ENCODE measurements around the gene R3HDML. TPM values are rescaled to one million over a fixed set of nuclear protein-coding genes. Genes with fewer than 3 reads are reported as not detected.
A peak's percentile ranks its signal among the peaks of the same experiment; 100 is the strongest.

R3HDML gene
- total RNA-seq (2016; rRNA removed; fragmentation: Illumina TruSeq; extraction: Trizol), result not detected in 2 replicates
- not detected in 2 replicates for total RNA-seq (2016; cell fraction: cytosol; rRNA removed; fragmentation: Illumina TruSeq; extraction: Trizol; ENCODE audit: low read depth)
- not detected in 2 replicates for total RNA-seq (2016; cell fraction: insoluble cytoplasmic fraction; rRNA removed; fragmentation: Illumina TruSeq; extraction: Trizol)
- total RNA-seq (2016; cell fraction: membrane; rRNA removed; fragmentation: Illumina TruSeq; extraction: Trizol), result not detected in 2 replicates
- not detected in 2 replicates for total RNA-seq (2016; cell fraction: nucleus; rRNA removed; fragmentation: Illumina TruSeq; extraction: Trizol)
- polyA plus RNA-seq (2011; rRNA removed), result not detected in 2 replicates
- polyA plus RNA-seq (2011; cell fraction: cytosol; rRNA removed), result not detected in 2 replicates
- polyA plus RNA-seq (2011; cell fraction: nucleus; rRNA removed), result not detected in 2 replicates
- polyA plus RNA-seq (2012), result not detected in 2 replicates
- not detected in 2 replicates for polyA plus RNA-seq (2016; cell fraction: cytosol; fragmentation: Illumina TruSeq; extraction: Trizol; ENCODE audit: low read depth)
- polyA plus RNA-seq (2016; cell fraction: insoluble cytoplasmic fraction; fragmentation: Illumina TruSeq; extraction: Trizol; ENCODE audit: low read depth), result not detected in 2 replicates
- not detected in 2 replicates for polyA plus RNA-seq (2016; cell fraction: membrane; fragmentation: Illumina TruSeq; extraction: Trizol; ENCODE audit: low read depth)
- not detected in 2 replicates for polyA plus RNA-seq (2016; cell fraction: nucleus; fragmentation: Illumina TruSeq; extraction: Trizol; ENCODE audit: insufficient read depth, low read depth)
- not detected in 2 replicates for polyA minus RNA-seq (2011; rRNA and poly(A)+ RNA removed; ENCODE audit: low replicate concordance)
- polyA minus RNA-seq (2011; cell fraction: cytosol; rRNA and poly(A)+ RNA removed), result not detected in 2 replicates
- polyA minus RNA-seq (2011; cell fraction: nucleus; rRNA and poly(A)+ RNA removed), result not detected in 2 replicates
- percentile 0 among the genes with signal in this experiment for Bru-seq, nascent RNA
- BruChase-seq, experiment 1, labeled RNA remaining after a 6-hour chase, result not detected
- BruChase-seq, experiment 2, labeled RNA remaining after a 2-hour chase, result percentile 7 among the genes with signal in this experiment
- long read RNA-seq, experiment 1, result 0 reads
- long read RNA-seq, experiment 2, result 0 reads

GRCh38 chr20:44336725-44337380 is at the start of gene R3HDML:
Gene R3HDML (plus strand): TSS chr20:44337043. CDS start chr20:44337158, 115 bp downstream.
- H3K4me3 ChIP-seq (replicated peaks in 1 of 3; ENCODE audit: insufficient read depth in 1 of 3, low read depth in 2 of 3, low read length in 3 of 3), result peak within 1 kb of the TSS in 2 of 3 experiments; percentile 8 to 57; a peak in 2 of 6 replicates
- DNase-seq (ENCODE audit: low spot score), result no peak
- ChIA-PET CTCF (ENCODE audit: low intra/inter-chr PET ratio, low total read pairs) (no interaction called here), POLR2A (no interaction called here)
- no peak for FAIRE-seq
- in situ Hi-C loops (cut with HindIII; ENCODE audit: extremely low pct_ligation_motif_present, low pct_unique_long_range_greater_than_20kb) (no loop called here), intact Hi-C loops (cut with micrococcal nuclease; ENCODE audit: unreplicated experiment) (no loop called here)
- WGBS (ENCODE audit: low lambda C conversion rate), result 49% methylated on average over 16 of the region's 16 CpGs
- BruUV-seq (replicated peaks), result no TSS peak
- H3K27me3 ChIP-seq (ENCODE audit: control insufficient read depth in 1 of 2, insufficient read depth in 2 of 2, low read length in 2 of 2), result peaks cover 6 to 49% of the 10 kb centered on the region in 2 experiments; a peak in 4 of 5 replicates
- no peak within 1 kb of the TSS for H2AFZ ChIP-seq (ENCODE audit: low read length)
- no peaks in the 10 kb centered on the region for H3K9me3 ChIP-seq (ENCODE audit: low read length)
- ATAC-seq, result peak; percentile 25
- no peaks in the 10 kb centered on the region for H3K79me2 ChIP-seq (ENCODE audit: insufficient read depth, low read length)
- H3K9ac ChIP-seq (ENCODE audit: insufficient read depth, low read depth, low read length), result no peak within 1 kb of the TSS
- H4K20me1 ChIP-seq (ENCODE audit: insufficient read depth, low read length), result no peaks in the 10 kb centered on the region
- no peak within 1 kb of the TSS for H3K27ac ChIP-seq (ENCODE audit: extremely low read length, insufficient read depth, low read length)
- peak within 1 kb of the TSS; percentile 65 for H3K4me2 ChIP-seq (ENCODE audit: low read depth, low read length)
- peaks cover 33% of the 10 kb centered on the region for H3K4me1 ChIP-seq (ENCODE audit: insufficient read depth, low read length)
- H3K36me3 ChIP-seq (replicated peaks in 1 of 2; ENCODE audit: control insufficient read depth in 1 of 2, insufficient read depth in 2 of 2, low read length in 2 of 2), result no peaks in the 10 kb centered on the region
- TF ChIP-seq NFKB2 (CRISPR knock-in tag; IDR thresholded peaks at IDR 0.05; ENCODE audit: borderline replicate concordance), result no peak; the same call in 1 of the 2 replicates
- TF ChIP-seq ZNF773 (CRISPR knock-in tag; IDR thresholded peaks at IDR 0.05; ENCODE audit: borderline replicate concordance), result no peak
- TF ChIP-seq PCBP1 (IDR thresholded peaks at IDR 0.05; ENCODE audit: borderline replicate concordance, low read depth, low read length), result 0 out of 2 replicates have a peak, but pooled peaks have one; percentile 49
- no peak for TF ChIP-seq ATF3 (CRISPR knock-in tag; IDR thresholded peaks at IDR 0.05)
- no peak for TF ChIP-seq KDM6A (CRISPR knock-in tag; IDR thresholded peaks at IDR 0.05; ENCODE audit: low read depth)
- peak; percentile 25; the same call in 1 of the 2 replicates for TF ChIP-seq HES4 (CRISPR knock-in tag; IDR thresholded peaks at IDR 0.05; ENCODE audit: borderline replicate concordance)
- TF ChIP-seq IRF9 (CRISPR knock-in tag; IDR thresholded peaks at IDR 0.05; ENCODE audit: borderline replicate concordance), result no peak
- TF ChIP-seq EEA1 (CRISPR knock-in tag; IDR thresholded peaks at IDR 0.05; ENCODE audit: borderline replicate concordance), result 0 out of 2 replicates have a peak, but pooled peaks have one; percentile 55
- TF ChIP-seq CENPT (CRISPR knock-in tag; IDR thresholded peaks at IDR 0.05; ENCODE audit: low read depth), result 0 out of 2 replicates have a peak, but pooled peaks have one; percentile 73
- no peak for TF ChIP-seq ZNF790 (CRISPR knock-in tag; IDR thresholded peaks at IDR 0.05; ENCODE audit: borderline replicate concordance)
- 0 out of 2 replicates have a peak, but pooled peaks have one; percentile 36 for TF ChIP-seq ZNF563 (CRISPR knock-in tag; IDR thresholded peaks at IDR 0.05)
- peak; percentile 88 for TF ChIP-seq ZNF691 (CRISPR knock-in tag; IDR thresholded peaks at IDR 0.05; ENCODE audit: borderline replicate concordance, low read depth)
- TF ChIP-seq HNRNPL (IDR thresholded peaks at IDR 0.05; ENCODE audit: low read depth, low read length), result 0 out of 2 replicates have a peak, but pooled peaks have one; percentile 53
- TF ChIP-seq SKI (IDR thresholded peaks at IDR 0.05; ENCODE audit: partially characterized antibody), result peak; percentile 20
- peak; percentile 34 for TF ChIP-seq ZNF883 (CRISPR knock-in tag; IDR thresholded peaks at IDR 0.05; ENCODE audit: not compliant biosample characterization)
- peak; percentile 23; the same call in 1 of the 2 replicates for TF ChIP-seq CEBPB (IDR thresholded peaks at IDR 0.05; ENCODE audit: borderline replicate concordance, low read depth, low read length)
- TF ChIP-seq ZFP36 (IDR thresholded peaks at IDR 0.05; ENCODE audit: borderline replicate concordance, low read depth, low read length, partially characterized antibody), result peak; percentile 68

Data from HepG2 (cell line).